Urinary bladder (tissue), 4 donors: ENCODE results near the gene MED12L. TPM values are rescaled to one million over a fixed set of nuclear protein-coding genes. Genes with fewer than 3 reads are reported as not detected.

ENCODE experiments used
- DNase-seq: peaks from one replicate; pipeline ENCODE4 v3.0.0-alpha.2; 2015; ENCODE audit errors: extremely low spot score
- H3K27ac ChIP-seq: one replicate; pipeline ENCODE4 v1.5.1; 2013; ENCODE audit warnings: low read depth, mild to moderate bottlenecking, moderate library complexity
- H3K36me3 ChIP-seq: one replicate; pipeline ENCODE4 v1.6.1; 2013; ENCODE audit warnings: mild to moderate bottlenecking, moderate library complexity; ENCODE audit not compliant: insufficient read depth
- H3K4me1 ChIP-seq: one replicate; pipeline ENCODE4 v1.6.1; 2013; ENCODE audit warnings: mild to moderate bottlenecking, moderate library complexity; ENCODE audit not compliant: insufficient read depth
- H3K4me3 ChIP-seq: one replicate; pipeline ENCODE4 v1.5.1; 2013; ENCODE audit warnings: low read depth, low read length
- WGBS: extraction: QIAGEN DNeasy Blood & Tissue Kit; methylation state at CpG from one replicate; pipeline ENCODE4 v1.1.7; 2013; 5-methylcytosine and 5-hydroxymethylcytosine counted together
- polyA plus RNA-seq: library from polyadenylated mRNA; stranded (reverse); fragments of 200-250 nt; gene quantifications from one replicate; pipeline ENCODE4 v1.2.3, GENCODE V29; 2013
- total RNA-seq: library from RNA; depleted of rRNA; stranded (reverse); fragments of >200 nt; gene quantifications from one replicate; pipeline ENCODE4 v1.2.3, GENCODE V29; 2014
- donor health status: healthy with polysubstance abuse.
- donor health status: healthy.

Gene MED12L
- total and polyA plus RNA-seq, 2 donors = 0.11 to 3.1 TPM

DNA sequence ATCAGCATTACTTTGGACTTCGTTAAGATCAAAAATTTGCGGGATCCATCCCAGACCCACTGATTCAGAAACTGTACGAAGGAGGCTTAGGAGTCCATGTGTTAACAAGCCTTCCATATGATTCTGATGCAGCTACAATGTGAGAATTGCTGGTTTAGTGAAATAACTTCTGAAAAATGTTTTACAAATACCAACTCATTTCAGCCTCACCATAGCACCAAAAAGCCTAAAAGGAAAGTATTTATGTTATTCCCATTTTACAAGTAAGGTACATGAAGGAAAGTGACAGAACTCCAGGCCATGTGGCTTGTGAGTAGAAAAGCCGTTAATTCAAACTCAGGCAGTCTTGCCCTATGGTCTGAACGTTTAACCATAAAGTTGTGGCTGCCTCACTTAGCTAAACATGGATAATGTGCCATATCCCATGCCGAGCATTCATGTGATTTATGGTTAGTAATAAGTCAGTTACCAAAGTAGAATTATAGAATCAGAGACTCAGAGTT is 376.9 kb downstream of the MED12L start:
- H3K4me1 ChIP-seq = no peaks in the 10 kb centered on the region
- WGBS = 84% methylated on average over 6 of the region's 6 CpGs
- DNase-seq = no peak
- no peaks in the 10 kb centered on the region for H3K36me3 ChIP-seq
- H3K27ac ChIP-seq = no peak overlapping the region
- no peak overlapping the region for H3K4me3 ChIP-seq

- H3K4me3 ChIP-seq = no peak overlapping the region
- H3K4me1 ChIP-seq = no peaks in the 10 kb centered on the region
- no peak for DNase-seq
- H3K36me3 ChIP-seq = no peaks in the 10 kb centered on the region
- no peak overlapping the region for H3K27ac ChIP-seq
- 75% methylated on average over 1 of the region's 1 CpG for WGBS
Observed at GRCh38 chr3:151462991-151463390, 377.5 kb downstream of the MED12L start.

- Histone ChIP-seq H3K27ac (no peak overlapping the region), H3K36me3 (no peaks in the 10 kb centered on the region), H3K4me3 (no peak overlapping the region), H3K4me1 (no peaks in the 10 kb centered on the region)
- WGBS = 83% methylated on average over 1 of the region's 1 CpG
- DNase-seq = no peak
Observed at GRCh38 chr3:151467069-151467468, 381.6 kb downstream of the MED12L start.

DNA sequence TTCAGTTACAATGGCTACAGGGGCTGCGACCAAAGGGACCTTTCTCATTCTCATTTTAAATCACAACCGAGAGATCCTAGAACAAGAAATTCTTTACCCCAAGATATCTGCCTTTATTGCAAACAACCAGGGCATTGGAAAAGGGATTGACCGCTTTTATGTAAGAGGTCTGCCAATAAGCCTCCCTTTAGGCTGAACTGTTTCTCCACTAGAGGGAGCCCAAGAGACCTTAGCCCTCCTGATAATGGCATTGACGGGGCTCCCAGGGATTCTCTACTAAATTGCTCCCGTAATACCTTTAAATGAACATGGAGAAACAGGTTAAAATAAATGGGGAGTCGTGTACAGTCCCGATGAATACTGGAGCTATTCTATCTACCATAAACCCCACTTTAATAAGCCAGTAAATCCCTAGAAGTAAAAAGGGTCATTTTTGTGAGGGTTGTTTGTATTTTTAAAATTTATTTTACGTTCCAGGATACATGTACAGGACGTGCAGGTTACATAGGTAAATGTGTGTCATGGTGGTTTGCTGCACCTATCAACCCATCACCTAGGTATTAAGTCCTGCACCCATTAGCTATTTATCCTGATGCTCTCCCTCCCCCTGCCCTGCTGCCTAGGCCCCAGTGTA is 382.9 kb downstream of the MED12L start:
- WGBS = 63% methylated on average over 9 of the region's 9 CpGs
- Histone ChIP-seq H3K4me1 (no peaks in the 10 kb centered on the region), H3K36me3 (no peaks in the 10 kb centered on the region), H3K27ac (no peak overlapping the region), H3K4me3 (no peak overlapping the region)
- DNase-seq = no peak

GRCh38 chr3:151476344-151477018 is 391.0 kb downstream of the MED12L start:
- H3K27ac ChIP-seq = no peak overlapping the region
- 81% methylated on average over 7 of the region's 7 CpGs for WGBS
- no peaks in the 10 kb centered on the region for H3K36me3 ChIP-seq
- no peaks in the 10 kb centered on the region for H3K4me1 ChIP-seq
- H3K4me3 ChIP-seq = no peak overlapping the region
- no peak for DNase-seq

DNA sequence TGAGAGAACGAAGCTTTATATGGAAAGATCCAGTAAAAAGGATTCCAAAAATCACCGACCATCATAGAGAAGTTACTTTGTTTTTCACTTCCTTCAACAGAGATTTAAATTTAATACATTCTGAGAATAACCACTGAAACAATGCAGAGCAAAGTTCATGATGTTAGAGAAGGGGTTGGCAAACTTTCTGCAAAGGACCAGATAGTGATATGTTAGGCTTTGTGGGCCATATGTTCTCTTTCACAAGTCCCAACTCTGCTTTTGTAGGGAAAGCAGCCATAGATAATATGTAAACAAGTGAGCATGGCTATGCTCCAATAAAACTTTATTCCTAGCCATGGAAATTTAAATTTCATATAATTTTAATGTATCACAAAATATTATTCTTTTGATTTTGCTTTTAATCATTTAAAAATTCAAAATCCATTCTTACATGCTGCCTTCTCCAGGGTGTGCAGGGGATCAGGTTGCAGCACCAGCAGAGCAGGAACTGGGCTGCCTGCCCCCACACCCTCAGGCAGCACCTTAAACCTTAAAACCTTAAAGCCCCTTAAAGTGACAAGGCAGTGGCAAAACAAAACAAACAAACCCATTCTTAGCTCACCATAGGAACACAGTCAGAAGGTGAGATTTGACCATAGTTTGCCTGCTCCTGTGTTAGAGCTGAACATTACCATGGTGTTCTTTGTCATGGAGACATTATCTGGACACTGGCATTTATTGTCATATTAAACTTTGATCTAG is 392.3 kb downstream of the MED12L start:
- no peak overlapping the region for H3K27ac ChIP-seq
- no peaks in the 10 kb centered on the region for H3K36me3 ChIP-seq
- H3K4me3 ChIP-seq = no peak overlapping the region
- WGBS = 48% methylated on average over 2 of the region's 2 CpGs
- DNase-seq = no peak
- H3K4me1 ChIP-seq = no peaks in the 10 kb centered on the region

DNA sequence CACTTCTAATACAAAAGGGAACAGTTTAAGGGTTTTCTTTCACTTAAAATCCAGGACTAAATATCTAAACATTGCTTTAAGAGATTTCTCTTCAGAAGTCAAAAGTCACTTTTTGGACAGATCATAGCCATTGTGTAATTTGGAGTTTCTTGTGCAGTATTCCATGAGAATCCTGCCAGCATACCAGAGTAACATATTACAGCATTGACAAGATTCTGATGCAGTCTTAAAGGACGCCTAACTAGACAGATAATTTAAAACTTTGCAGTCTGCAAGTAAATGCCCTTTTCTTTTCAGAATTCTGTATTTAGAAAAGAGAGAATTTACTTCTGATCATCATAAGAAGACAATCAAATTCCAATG is 392.9 kb downstream of the MED12L start:
- no peak for DNase-seq
- Histone ChIP-seq H3K27ac (no peak overlapping the region), H3K4me1 (no peaks in the 10 kb centered on the region), H3K36me3 (no peaks in the 10 kb centered on the region), H3K4me3 (no peak overlapping the region)
- WGBS = 35% methylated on average over 1 of the region's 1 CpG

DNA sequence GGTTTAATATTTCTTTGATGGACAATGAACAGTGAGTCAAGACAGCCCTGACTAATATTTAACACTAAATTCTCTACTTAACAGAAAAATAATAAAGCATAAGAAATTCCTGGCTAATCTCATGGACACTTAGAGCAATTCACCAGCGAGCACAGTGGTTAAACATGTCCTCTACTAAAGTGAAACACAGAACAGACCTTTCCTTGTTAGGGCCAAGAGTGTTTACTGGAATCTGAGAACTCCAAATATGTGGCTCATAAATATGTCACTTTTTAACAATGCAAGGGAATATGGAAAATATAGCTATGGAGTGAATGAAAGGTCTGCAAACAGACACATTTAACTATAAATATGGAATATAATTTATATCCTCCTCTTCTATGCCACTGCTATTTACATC is 394.0 kb downstream of the MED12L start:
- Histone ChIP-seq H3K4me3 (no peak overlapping the region), H3K27ac (no peak overlapping the region), H3K4me1 (no peaks in the 10 kb centered on the region), H3K36me3 (no peaks in the 10 kb centered on the region)
- WGBS = 19% methylated on average over 1 of the region's 1 CpG
- no peak for DNase-seq

DNA sequence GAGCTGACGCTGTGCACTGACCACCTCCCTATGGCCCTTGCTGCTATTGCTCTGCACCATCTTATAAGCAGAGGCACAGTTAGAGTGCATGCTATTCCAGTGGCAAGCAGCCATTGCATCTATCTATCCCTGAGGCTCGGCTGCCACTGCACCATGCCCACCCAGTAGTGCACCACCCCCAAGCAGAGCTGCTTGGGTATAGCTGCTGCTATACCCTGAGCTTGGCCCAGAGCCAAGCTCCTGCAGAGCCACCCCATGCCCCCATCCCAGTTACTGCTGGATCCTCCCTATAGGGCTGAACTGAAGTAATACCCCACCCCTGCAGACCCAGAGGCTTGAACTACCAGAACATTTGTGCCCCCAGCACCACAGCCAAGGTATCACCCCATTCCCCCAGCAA is 395.0 kb downstream of the MED12L start:
- Histone ChIP-seq H3K27ac (no peak overlapping the region), H3K36me3 (no peaks in the 10 kb centered on the region), H3K4me3 (no peak overlapping the region), H3K4me1 (no peaks in the 10 kb centered on the region)
- DNase-seq = no peak
- 97% methylated on average over 2 of the region's 2 CpGs for WGBS

- Histone ChIP-seq H3K36me3 (no peaks in the 10 kb centered on the region), H3K4me3 (no peak overlapping the region), H3K4me1 (no peaks in the 10 kb centered on the region), H3K27ac (no peak overlapping the region)
- DNase-seq = no peak
- WGBS = 95% methylated on average over 1 of the region's 1 CpG
Observed at GRCh38 chr3:151483488-151483887, 398.0 kb downstream of the MED12L start.

DNA sequence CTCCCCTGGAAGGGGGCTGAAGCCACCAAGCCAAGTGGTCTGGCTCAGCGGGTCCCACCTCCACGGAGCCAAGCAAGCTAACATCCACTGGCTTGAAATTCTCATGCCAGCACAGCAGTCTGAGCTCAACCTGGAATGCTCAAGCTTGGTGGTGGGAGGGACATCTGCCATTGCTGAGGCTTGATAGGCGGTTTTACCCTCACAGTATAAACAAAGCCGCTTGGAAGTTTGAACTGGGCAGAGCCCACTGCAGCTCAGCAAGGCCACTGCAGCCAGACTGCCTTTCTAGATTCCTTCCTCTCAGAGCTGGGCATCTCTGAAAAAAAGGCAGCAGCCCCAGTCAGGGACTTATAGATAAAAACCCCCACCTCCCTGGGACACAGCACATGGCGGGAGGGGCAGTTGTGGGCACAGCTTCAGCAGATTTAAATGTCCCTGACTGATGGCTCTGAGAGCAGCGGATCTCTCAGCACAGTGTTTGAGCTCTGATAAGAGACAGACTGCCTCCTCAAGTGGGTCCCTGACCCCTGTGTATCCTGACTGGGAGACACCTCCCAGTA is 398.6 kb downstream of the MED12L start:
- H3K36me3 ChIP-seq = no peaks in the 10 kb centered on the region
- no peak for DNase-seq
- no peak overlapping the region for H3K4me3 ChIP-seq
- WGBS = 87% methylated on average over 6 of the region's 6 CpGs
- H3K4me1 ChIP-seq = no peaks in the 10 kb centered on the region
- no peak overlapping the region for H3K27ac ChIP-seq
